BLaER1 treated with 17β-estradiol and CSF1 and Interleukin-3, amounts not matched to agents 10 nM and 100 nM (cell line): ENCODE measurements around the gene TTC34.
A peak's percentile ranks its signal among the peaks of the same experiment; 100 is the strongest.

ENCODE experiments used
- H3K27ac ChIP-seq, 11 experiments: shearing (Covaris generic); formaldehyde crosslinking; 2 replicates each; pipeline ENCODE4 v1.8.1; 2022
- H3K27me3 ChIP-seq, 11 experiments: shearing (Covaris generic); formaldehyde crosslinking; 2 replicates each; pipeline ENCODE4 v1.8.1; 2022
- H3K36me3 ChIP-seq, 11 experiments: shearing (Covaris generic); formaldehyde crosslinking; 2 replicates each; pipeline ENCODE4 v1.8.1; 2022
- H3K4me1 ChIP-seq, 10 experiments: shearing (Covaris generic); formaldehyde crosslinking; 2 replicates each; pipeline ENCODE4 v1.8.1; 2022
- H3K4me2 ChIP-seq, 11 experiments: shearing (Covaris generic); formaldehyde crosslinking; 2 replicates each; pipeline ENCODE4 v1.8.1; 2022
- H3K4me3 ChIP-seq, 10 experiments: shearing (Covaris generic); formaldehyde crosslinking; 2 replicates each; pipeline ENCODE4 v1.8.1; 2022
- H3K9ac ChIP-seq, 11 experiments: shearing (Covaris generic); formaldehyde crosslinking; 2 replicates each; pipeline ENCODE4 v1.8.1; 2022
- H3K9me3 ChIP-seq, 11 experiments: shearing (Covaris generic); formaldehyde crosslinking; replicated peaks in 1 of 11; 2 replicates each; pipeline ENCODE4 v1.8.1; 2022
- H4K20me1 ChIP-seq, 11 experiments: shearing (Covaris generic); formaldehyde crosslinking; 2 replicates each; pipeline ENCODE4 v1.8.1; 2022
- Cebpa-rat ChIP-seq, 11 experiments: shearing (Covaris generic); IDR thresholded peaks; 2 replicates each; pipeline ENCODE4 v1.8.1; 2022

The TTC34 gene

DNA sequence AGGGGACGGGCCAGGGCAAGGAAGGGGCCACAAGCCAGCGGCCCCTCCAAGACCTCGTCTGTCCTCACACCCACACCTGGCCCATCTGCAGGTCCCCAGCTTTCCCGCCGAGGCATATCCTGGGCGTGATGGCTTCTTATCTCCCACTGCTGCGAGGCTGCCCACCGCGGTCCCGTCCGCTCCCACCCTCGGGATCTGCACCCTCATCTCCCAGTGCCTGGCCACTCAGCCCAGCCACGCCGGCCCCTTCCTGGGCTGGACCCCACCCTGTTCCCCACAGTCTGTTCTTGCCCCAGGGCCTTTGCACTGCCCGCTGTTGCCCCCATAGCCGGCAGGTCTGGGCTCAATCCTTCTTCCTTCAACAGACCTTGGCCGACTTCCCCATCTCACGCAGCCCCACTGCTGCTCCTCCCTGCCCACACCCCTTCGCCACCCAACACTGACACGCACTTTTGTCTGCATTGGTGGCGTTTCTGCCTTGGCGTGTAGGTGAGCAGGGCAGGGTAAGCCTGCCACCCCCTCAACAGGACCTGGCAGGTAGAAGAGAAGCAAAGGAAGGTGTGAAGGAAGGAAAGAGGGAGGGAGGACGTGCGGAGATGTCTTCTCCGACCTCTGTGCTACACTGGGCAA is 4.4 kb upstream of the TTC34 start:
- TF ChIP-seq Cebpa-rat (IDR thresholded peaks at IDR 0.05): no peak
- Histone ChIP-seq H3K9ac (no peak overlapping the region), H3K36me3 (no peaks in the 10 kb centered on the region), H3K27me3 (no peaks in the 10 kb centered on the region), H4K20me1 (peaks cover 0 to 53% (median 0%) of the 10 kb centered on the region in 11 experiments; a peak in 8 of 22 replicates), H3K4me1 (peaks cover 12 to 39% (median 25%) of the 10 kb centered on the region in 10 experiments), H3K9me3 (no peaks in the 10 kb centered on the region), H3K27ac (no peak overlapping the region), H3K4me2 (no peak overlapping the region), H3K4me3 (no peak overlapping the region)

DNA sequence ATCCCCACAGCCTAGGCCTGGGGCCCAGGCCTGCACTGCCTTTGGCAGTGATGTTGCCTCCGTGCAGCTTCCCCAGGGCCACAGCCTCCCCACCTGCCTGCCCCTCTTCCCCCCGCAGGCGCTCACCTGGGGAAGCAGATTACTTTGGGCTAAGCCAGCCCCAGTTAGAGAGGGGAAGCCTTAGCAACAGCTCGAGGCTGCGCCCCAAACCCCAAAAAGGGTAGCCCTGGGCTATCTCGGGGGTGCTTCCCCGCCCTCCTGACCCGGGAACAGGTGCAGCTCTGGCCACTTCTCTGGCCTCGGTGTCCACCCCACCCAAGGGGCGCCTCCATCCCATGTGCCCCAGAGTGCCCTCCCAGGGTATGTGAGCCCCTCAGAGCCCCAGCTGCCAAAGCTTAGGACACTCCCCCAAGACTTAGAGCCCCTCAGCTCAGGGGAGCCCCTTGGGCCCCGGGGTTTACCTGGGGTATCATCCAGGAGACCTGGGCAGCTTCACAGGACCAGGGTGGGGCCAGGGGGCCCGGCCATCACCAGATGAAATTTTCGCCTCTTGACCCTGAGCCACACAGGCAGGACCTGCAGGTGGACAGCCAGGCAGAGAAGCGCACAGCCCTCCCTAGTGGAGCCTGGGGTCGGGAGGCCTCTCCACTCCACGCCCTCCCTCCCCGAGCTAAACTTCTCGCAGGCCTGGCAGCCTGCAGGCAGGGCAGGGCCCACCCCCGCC is 3.3 kb upstream of the TTC34 start:
- no peak overlapping the region for H3K4me3 ChIP-seq
- no peak overlapping the region for H3K4me2 ChIP-seq
- H3K9me3 ChIP-seq: no peaks in the 10 kb centered on the region
- peaks cover 13 to 41% (median 34%) of the 10 kb centered on the region in 10 experiments for H3K4me1 ChIP-seq
- no peaks in the 10 kb centered on the region for H3K27me3 ChIP-seq
- no peaks in the 10 kb centered on the region for H3K36me3 ChIP-seq
- no peak for TF ChIP-seq Cebpa-rat (IDR thresholded peaks at IDR 0.05)
- no peak overlapping the region for H3K9ac ChIP-seq
- no peak overlapping the region for H3K27ac ChIP-seq
- H4K20me1 ChIP-seq: peaks cover 0 to 53% (median 0%) of the 10 kb centered on the region in 11 experiments; a peak in 8 of 22 replicates

DNA sequence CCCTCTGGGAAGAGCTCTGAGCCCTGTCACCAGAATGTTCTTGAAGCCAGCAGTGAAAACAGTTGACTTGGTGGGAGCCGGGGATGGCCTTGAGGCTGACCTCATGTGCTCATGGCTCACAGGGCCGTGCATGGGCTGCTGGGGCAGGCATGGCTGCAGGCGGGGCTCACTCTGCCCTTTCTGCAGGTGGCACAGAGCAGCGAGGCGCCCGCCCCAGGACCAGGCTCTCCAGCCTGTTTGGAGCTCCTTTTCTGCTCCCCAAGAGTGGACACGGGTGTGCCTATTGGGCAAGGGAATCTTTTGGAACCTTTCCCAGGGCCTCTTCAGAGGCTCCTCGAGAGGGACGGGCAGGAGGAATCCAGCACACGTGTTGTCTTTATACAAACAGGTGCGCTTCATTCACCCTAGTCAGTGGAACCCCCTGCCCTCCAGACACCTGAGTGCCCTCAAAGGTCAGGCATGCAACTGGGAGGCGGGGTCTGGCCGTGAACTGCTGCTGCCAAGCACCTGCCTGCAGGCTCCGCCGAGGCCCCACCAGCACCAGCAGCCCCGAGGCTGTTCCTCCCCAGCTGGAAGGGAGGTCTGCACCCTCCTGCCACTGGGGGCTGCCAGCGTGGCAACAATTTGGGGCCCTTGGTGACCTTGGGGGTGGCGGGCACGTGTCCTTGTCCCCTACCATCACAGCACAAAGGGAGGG is 2.6 kb upstream of the TTC34 start:
- H3K9ac ChIP-seq: no peak overlapping the region
- no peak overlapping the region for H3K4me2 ChIP-seq
- no peak overlapping the region for H3K27ac ChIP-seq
- no peak overlapping the region for H3K4me3 ChIP-seq
- H3K36me3 ChIP-seq: no peaks in the 10 kb centered on the region
- TF ChIP-seq Cebpa-rat (IDR thresholded peaks at IDR 0.05): no peak
- no peaks in the 10 kb centered on the region for H3K9me3 ChIP-seq
- H4K20me1 ChIP-seq: peaks cover 0 to 53% (median 0%) of the 10 kb centered on the region in 11 experiments; a peak in 8 of 22 replicates
- no peaks in the 10 kb centered on the region for H3K27me3 ChIP-seq
- peaks cover 13 to 41% (median 34%) of the 10 kb centered on the region in 10 experiments for H3K4me1 ChIP-seq

DNA sequence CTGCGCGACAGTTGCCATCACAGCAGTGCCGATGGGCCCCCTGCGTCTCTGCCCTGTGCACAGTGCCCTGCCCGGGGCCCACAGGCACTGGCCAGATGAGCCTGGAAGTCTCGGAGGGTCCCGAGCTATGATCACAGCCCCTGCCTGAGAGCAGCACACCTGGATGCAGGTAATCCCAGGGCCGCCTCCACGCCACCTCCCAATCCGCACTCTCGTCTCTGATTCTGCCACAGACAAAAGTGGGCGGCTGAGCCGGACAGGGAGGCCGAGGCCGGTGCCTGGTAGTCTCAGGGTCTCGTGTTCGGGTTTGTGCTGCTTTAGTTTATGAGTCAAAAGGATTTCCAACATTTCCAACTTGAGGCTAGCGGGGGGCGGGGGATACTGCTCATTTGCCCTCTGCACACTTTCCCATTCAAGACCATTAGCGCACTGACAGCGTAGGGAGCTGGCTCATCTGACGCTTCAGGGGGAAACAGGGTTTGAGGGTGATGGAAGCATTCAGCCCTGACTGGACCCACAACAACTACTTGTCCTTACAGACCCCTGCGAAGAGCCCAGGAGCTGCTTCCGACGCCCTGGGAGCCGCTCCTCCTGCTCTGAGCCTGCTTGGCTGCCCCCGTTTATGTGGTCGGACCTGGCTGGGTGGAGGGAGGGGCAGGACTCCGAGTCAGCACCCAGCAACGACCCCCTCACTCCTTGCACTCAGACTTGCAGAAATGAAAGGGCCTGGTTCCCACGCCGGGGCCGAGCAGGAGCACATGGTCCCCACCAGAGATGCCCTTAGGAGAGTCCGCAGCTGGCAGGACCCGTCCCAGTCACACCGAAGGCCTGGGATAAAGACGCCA is 1.8 kb upstream of the TTC34 start:
- H3K9ac ChIP-seq: no peak overlapping the region

DNA sequence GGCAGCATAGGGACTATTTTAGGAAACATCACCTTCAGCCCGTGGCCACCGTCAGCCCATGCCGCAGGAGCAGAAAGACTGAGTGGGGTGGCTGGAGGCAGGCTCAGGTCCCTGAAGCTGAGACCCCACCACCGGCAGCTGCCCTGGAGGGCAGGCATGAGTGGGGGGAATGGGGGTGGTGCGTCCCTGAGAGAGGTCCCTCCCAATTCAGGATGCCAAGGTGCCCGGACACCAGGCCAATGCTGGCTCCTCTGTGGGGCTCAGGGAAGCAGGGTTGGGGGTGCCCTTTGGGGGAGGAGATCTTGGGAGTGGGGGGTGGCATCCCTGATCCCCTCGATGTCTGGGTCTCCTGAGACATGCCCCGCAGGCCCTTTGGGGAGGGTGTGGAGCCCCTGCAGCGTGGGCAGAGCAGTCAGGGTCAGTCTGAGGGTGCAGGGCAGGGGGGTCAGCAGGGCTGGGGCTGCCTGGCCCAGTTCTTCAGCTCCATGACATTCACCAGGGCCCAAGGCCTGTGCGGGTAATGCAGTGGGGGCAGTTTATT is 998 bp upstream of the TTC34 start:
- no peaks in the 10 kb centered on the region for H3K9me3 ChIP-seq
- no peak overlapping the region for H3K4me3 ChIP-seq
- no peak overlapping the region for H3K9ac ChIP-seq
- peak overlapping the region in 7 of 11 experiments; percentile 68 to 87 (median 82); a peak in 6 of 22 replicates for H3K4me2 ChIP-seq
- no peak overlapping the region for H3K27ac ChIP-seq
- no peak for TF ChIP-seq Cebpa-rat (IDR thresholded peaks at IDR 0.05)
- H3K27me3 ChIP-seq: no peaks in the 10 kb centered on the region
- peaks cover 0 to 46% (median 0%) of the 10 kb centered on the region in 11 experiments; a peak in 7 of 22 replicates for H4K20me1 ChIP-seq
- peaks cover 15 to 45% (median 38%) of the 10 kb centered on the region in 10 experiments for H3K4me1 ChIP-seq
- no peaks in the 10 kb centered on the region for H3K36me3 ChIP-seq

More for the DNA sequence above, 1.8 kb upstream of the TTC34 start:
- Histone ChIP-seq H3K4me1 (peaks cover 13 to 40% (median 33%) of the 10 kb centered on the region in 10 experiments), H3K9me3 (no peaks in the 10 kb centered on the region), H3K27ac (no peak overlapping the region), H4K20me1 (peaks cover 0 to 53% (median 0%) of the 10 kb centered on the region in 11 experiments; a peak in 8 of 22 replicates), H3K4me2 (no peak overlapping the region), H3K27me3 (no peaks in the 10 kb centered on the region), H3K36me3 (no peaks in the 10 kb centered on the region), H3K4me3 (no peak overlapping the region)
- no peak for TF ChIP-seq Cebpa-rat (IDR thresholded peaks at IDR 0.05)

DNA sequence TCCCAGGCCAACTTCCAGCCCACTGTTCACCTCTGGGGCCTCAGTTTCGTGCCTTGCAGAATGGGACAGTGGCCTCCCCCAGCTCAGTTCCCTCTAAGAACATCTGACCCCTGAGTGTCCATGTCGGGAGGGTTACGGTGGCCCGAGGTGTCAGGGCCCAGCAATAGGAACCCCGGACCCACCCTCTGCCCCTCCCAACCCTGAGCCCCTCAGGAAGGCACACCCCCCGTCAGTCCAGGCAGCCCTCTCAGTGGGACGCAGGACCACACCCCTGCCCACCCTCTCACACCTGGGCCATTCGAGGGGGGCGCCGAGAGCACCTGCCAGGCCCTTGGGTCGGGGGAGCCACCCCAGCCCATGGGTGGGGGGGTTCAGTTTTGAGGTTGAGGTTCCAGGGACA is 447 bp downstream of the TTC34 start:
- H3K9me3 ChIP-seq: peaks cover 0 to 6% (median 4%) of the 10 kb centered on the region in 11 experiments; a peak in 16 of 22 replicates

DNA sequence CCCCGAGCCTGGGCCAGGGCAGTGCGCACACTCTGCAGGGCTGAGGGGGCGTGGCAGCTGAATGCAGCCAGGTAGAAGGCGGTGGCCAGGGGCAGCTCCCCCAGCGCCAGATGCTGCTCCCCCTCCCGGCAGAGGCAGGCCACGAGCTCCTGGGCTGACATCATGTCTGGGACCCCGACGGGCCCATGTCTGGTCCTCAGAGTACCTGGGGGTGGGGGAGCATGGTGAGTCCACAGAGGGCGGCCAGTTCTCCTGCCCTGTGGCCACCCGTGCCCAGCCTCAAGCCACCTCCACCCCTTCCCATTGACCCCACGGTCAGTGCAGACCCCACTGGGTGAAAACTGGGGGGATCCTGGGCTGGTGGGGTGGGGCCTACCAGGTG is 838 bp downstream of the TTC34 start:
- no peak for TF ChIP-seq Cebpa-rat (IDR thresholded peaks at IDR 0.05)
- Histone ChIP-seq H3K9ac (peak overlapping the region in 6 of 11 experiments; percentile 30 to 49 (median 42); a peak in 6 of 22 replicates), H4K20me1 (peaks cover 0 to 32% (median 0%) of the 10 kb centered on the region in 11 experiments; a peak in 6 of 22 replicates), H3K36me3 (no peaks in the 10 kb centered on the region), H3K9me3 (peaks cover 2 to 10% (median 8%) of the 10 kb centered on the region in 11 experiments), H3K4me3 (no peak overlapping the region; a peak in 1 of 20 replicates), H3K4me2 (peak overlapping the region in 10 of 11 experiments; percentile 68 to 87 (median 80); a peak in 19 of 22 replicates), H3K27ac (peak overlapping the region in 3 of 11 experiments; percentile 3 to 8 (median 7); a peak in 2 of 22 replicates), H3K4me1 (peaks cover 22 to 61% (median 53%) of the 10 kb centered on the region in 10 experiments), H3K27me3 (no peaks in the 10 kb centered on the region)

More for the DNA sequence above, 447 bp downstream of the TTC34 start:
- peak overlapping the region in 5 of 11 experiments; percentile 3 to 43 (median 8); a peak in 4 of 22 replicates for H3K27ac ChIP-seq
- no peak for TF ChIP-seq Cebpa-rat (IDR thresholded peaks at IDR 0.05)
- H4K20me1 ChIP-seq: peaks cover 0 to 36% (median 0%) of the 10 kb centered on the region in 11 experiments; a peak in 6 of 22 replicates
- no peaks in the 10 kb centered on the region for H3K27me3 ChIP-seq
- H3K4me3 ChIP-seq: no peak overlapping the region; a peak in 1 of 20 replicates
- peaks cover 22 to 60% (median 52%) of the 10 kb centered on the region in 10 experiments for H3K4me1 ChIP-seq
- no peaks in the 10 kb centered on the region for H3K36me3 ChIP-seq
- H3K9ac ChIP-seq: peak overlapping the region in 6 of 11 experiments; percentile 30 to 49 (median 42); a peak in 7 of 22 replicates
- peak overlapping the region; percentile 68 to 87 (median 79) for H3K4me2 ChIP-seq
